ENCODE results near the gene MEFV.

Gene MEFV

DNA sequence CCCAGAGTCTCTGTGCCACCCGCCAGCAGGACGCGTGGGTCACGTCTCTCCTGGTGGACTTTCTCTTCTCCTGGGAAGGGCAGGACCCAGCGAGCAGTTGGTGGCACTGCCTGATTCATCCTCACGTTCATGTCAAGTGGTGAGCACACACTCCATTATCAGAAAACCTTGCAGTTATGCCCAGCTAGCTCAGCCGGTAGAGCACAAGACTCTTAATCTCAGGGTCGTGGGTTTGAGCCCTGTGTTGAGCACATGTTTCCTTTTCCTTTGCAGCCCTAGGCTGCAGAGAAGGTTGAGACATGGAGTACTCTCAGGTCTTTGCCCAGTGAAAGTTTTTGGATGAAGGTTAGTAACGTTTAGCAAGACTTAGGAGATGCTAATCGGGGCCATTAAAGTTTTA is 60.5 kb downstream of the MEFV start:
- H3K27ac Mint-ChIP-seq = no peak overlapping the region
- peaks cover 18% of the 10 kb centered on the region for H3K36me3 Mint-ChIP-seq (ENCODE audit: insufficient read depth)
- H3K9me3 Mint-ChIP-seq = no peaks in the 10 kb centered on the region
- ATAC-seq (replicated peaks) = no peak
- no peak for DNase-seq
- H3K27me3 Mint-ChIP-seq = peaks cover 40 to 63% of the 10 kb centered on the region in 2 donors
- peaks cover 6 to 10% of the 10 kb centered on the region in 2 donors for H3K4me1 Mint-ChIP-seq (ENCODE audit: low read depth in 2 of 2)
- H3K4me3 Mint-ChIP-seq = no peak overlapping the region

DNA sequence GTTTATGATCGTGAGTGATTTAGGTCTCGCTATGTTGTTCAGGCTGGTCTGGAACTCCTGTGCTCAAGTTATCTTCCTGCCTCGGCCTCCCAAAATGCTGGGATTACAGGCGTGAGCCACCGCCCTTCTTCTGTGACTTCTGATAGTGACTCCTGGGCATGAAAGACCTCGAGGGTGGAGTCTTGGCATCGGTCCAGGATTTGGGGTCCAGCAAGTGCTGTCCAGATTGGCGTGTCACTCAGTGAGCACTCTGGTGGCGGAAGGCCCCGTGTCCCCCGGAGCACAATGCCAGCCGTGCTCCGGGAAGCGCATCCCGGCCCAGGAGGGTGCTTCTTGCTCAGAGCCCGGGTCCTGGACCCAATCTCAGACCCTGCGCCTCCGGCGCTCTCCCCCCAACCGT is 61.6 kb downstream of the MEFV start:
- no peak for DNase-seq
- Mint-ChIP-seq H3K27me3 (peaks cover 48 to 69% of the 10 kb centered on the region in 2 donors), H3K9me3 (no peaks in the 10 kb centered on the region), H3K27ac (no peak overlapping the region), H3K4me1 (ENCODE audit: low read depth in 2 of 2) (peaks cover 15 to 17% of the 10 kb centered on the region in 2 donors), H3K4me3 (no peak overlapping the region), H3K36me3 (ENCODE audit: insufficient read depth) (peaks cover 28% of the 10 kb centered on the region)
- no peak for ATAC-seq (replicated peaks)

DNA sequence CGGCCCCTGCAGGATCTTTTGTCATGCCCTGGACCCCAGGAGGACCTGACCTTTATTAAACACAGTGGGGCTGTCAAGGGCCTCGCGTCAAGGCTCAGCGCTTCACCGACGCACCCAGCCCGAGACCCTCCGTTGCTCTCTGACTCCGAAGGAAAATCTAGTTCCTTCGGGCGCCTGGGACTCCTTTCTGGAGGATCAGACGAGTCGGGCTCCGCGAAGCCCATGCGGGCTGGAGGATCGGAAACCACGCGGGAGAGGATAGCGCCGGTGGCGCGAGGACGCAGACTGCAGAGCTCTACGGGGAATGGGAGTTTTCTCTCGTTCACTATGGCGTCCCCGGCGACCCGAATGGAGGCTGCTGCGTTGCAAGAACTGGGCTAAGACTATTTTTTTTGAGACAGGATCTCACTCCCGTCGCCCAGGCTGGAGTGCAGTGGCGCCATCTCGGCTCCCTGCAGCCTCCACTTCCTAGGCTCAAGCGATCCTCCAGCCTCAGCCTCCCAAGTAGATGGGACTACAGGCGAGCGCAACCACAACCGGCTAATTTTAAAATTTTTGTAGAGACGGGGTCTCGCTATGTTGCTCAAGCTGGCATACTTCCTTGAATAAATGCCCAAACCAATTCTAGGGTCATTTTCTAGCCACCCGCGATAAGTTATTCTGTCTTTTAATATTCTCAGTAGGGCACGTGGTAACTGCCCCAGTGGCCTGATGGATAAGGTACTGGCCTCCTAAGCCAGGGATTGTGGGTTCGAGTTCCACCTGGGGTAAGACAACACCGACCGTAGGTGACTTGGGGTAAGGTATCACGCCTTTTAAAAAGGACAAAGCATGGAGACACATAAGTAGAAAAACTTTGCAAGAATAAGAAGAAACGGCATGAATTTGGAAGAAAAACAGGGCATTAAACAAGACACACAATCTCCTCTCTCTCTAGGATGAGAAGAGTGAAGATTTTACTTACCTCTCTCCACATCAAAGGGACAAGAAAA is 62.9 kb downstream of the MEFV start:
- DNase-seq = no peak

DNA sequence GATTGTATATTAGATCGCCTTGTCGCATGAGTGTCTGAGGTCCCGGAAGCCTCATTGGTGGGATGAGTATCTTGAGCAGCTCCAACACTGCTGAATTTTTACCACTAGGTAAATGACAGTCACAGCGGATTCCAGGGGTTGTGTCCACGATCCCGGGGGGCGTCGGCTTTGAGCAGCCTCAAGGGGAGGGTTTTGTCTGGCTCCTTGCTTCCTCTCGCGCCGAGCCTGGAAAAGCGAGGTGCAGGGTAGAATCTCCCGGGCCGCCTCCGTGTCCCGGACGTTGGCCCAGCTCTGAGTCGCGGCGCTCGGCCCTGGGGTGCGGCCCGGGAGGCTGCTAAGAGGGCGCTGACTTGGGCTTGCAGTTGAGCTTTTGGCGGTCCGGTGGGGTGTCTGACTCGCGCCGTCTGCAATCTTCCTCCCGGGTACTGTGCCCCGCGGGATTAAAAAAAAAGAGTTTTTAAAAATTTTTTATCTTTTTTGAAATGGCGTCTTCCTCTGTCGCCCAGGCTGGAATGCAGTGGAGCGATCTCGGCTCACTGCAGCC is 63.9 kb downstream of the MEFV start:
- H3K27me3 Mint-ChIP-seq = peaks cover 54 to 76% of the 10 kb centered on the region in 2 donors
- H3K36me3 Mint-ChIP-seq (ENCODE audit: insufficient read depth) = peaks cover 48% of the 10 kb centered on the region
- H3K4me3 Mint-ChIP-seq = no peak overlapping the region
- ATAC-seq (replicated peaks) (no peak), DNase-seq (no peak)
- no peak overlapping the region for H3K27ac Mint-ChIP-seq
- H3K9me3 Mint-ChIP-seq = peaks cover 0 to 3% of the 10 kb centered on the region in 2 donors
- H3K4me1 Mint-ChIP-seq (ENCODE audit: low read depth in 2 of 2) = peaks cover 35 to 36% of the 10 kb centered on the region in 2 donors

More for the DNA sequence above, 62.9 kb downstream of the MEFV start:
- Mint-ChIP-seq H3K27ac (no peak overlapping the region), H3K36me3 (ENCODE audit: insufficient read depth) (peaks cover 38% of the 10 kb centered on the region), H3K27me3 (peaks cover 52 to 75% of the 10 kb centered on the region in 2 donors), H3K4me3 (no peak overlapping the region), H3K4me1 (ENCODE audit: low read depth in 2 of 2) (peaks cover 27 to 28% of the 10 kb centered on the region in 2 donors), H3K9me3 (no peaks in the 10 kb centered on the region)
- ATAC-seq (replicated peaks) = no peak
